ENCODE data around the gene OR12D2. TPM values are rescaled to one million over a fixed set of nuclear protein-coding genes. Genes with fewer than 3 reads are reported as not detected.
A peak's percentile ranks its signal among the peaks of the same experiment; 100 is the strongest.
"Not testable (repeated sequence)": the region's sequence is repeated elsewhere in the genome, so short reads cannot be mapped to it uniquely, and the experiment has no call there.

Gene OR12D2, protein sequence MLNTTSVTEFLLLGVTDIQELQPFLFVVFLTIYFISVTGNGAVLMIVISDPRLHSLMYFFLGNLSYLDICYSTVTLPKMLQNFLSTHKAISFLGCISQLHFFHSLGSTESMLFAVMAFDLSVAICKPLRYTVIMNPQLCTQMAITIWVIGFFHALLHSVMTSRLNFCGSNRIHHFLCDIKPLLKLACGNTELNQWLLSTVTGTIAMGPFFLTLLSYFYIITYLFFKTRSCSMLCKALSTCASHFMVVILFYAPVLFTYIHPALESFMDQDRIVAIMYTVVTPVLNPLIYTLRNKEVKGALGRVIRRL
- total RNA-seq (2014; rRNA removed; shearing (Covaris generic)), result not detected in 2 replicates

DNA sequence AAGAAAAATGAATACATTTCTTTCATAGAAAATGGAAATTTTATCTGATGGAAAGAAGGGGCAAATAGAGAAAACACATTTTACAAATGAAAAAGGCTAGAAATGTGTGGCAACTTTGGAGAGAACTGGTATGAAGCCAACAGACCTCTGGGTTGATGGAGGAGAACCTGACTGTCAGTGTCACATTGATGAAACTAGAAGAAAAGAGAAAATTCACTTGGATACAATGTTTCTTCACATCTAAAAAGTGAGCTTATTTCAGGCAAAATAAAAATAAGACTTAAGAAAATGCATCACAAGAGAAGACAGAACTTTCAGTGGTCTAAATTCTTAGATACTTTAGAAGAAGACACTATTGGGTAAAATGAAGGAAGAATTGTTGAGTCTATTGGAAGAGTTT is at the start of gene OR12D2:
Gene OR12D2, plus strand, starts transcription at position 301 of the 400 bp plus-strand sequence. CDS start 1,069 bp downstream, outside the sequence.
- no peak for DNase-seq
- no peak within 1 kb of the TSS for H3K4me3 ChIP-seq (ENCODE audit: insufficient read depth, low read depth, low read length)
- H3K27me3 ChIP-seq (ENCODE audit: control insufficient read depth, insufficient read depth, low read length), result no peaks in the 10 kb centered on the region
- H3K36me3 ChIP-seq (replicated peaks; ENCODE audit: control insufficient read depth, insufficient read depth, low read length), result no peaks in the 10 kb centered on the region

DNA sequence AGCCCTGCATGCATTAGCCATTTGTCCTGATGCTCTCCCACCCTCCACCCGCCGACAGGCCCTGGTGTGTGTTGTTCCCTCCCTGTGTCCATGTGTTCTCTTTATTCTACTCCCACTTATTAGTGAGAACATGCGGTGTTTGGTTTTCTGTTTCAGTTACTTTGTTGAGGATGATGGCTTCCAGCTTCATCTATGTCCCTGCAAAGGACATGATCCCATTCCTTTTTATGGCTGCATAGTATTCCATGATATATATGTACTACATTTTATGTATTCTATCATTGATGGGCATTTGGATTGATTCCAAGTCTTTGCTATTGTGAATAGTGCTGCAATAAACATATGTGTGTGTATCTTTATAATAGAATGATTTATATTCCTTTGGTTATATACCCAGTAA is 46.1 kb upstream of the OR12D2 start:
- not testable (repeated sequence) for DNase-seq; H3K27me3 ChIP-seq (ENCODE audit: control insufficient read depth, insufficient read depth, low read length); H3K36me3 ChIP-seq (replicated peaks; ENCODE audit: control insufficient read depth, insufficient read depth, low read length); H3K4me3 ChIP-seq (ENCODE audit: insufficient read depth, low read depth, low read length)

DNA sequence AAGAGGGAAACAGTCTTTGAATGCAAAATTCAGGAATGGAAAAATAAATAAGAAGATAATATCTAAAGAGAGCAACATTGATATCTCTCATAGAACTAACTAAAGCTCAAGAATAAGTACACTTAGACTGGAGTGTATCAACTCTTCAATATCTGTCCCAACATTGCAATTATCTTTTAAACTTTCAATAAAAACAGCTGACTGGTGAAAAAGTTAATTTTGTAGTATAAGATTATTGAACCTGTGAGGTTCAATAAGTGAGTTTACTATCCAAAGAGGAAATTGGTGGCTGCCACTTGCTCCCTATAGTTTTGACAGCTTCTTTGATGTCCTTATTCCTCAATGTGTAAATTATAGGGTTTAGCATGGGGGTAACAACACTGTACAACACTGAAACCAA is 40.5 kb upstream of the OR12D2 start:
- no peaks in the 10 kb centered on the region for H3K36me3 ChIP-seq (replicated peaks; ENCODE audit: control insufficient read depth, insufficient read depth, low read length)
- no peak for DNase-seq
- H3K27me3 ChIP-seq (ENCODE audit: control insufficient read depth, insufficient read depth, low read length), result no peaks in the 10 kb centered on the region
- no peak overlapping the region for H3K4me3 ChIP-seq (ENCODE audit: insufficient read depth, low read depth, low read length)

DNA sequence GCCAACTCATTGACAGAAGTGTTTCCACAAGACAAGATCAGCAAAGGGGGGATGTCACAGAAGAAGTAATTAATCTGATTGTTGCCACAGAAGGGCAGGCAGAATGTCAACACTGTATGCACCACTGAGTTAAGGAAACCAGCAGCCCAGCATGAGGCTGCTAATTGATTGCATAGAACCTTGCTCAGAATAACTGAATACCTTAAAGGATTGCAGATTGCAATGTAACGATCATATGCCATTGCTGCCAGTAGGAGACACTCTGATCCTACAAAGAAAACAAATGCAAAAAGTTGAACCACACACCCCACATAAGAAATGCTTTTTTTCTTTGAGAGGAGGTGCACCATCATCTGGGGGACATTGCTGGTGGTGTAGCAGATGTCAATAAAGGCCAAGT is 39.8 kb upstream of the OR12D2 start:
- H3K4me3 ChIP-seq (ENCODE audit: insufficient read depth, low read depth, low read length), result no peak overlapping the region
- no peaks in the 10 kb centered on the region for H3K36me3 ChIP-seq (replicated peaks; ENCODE audit: control insufficient read depth, insufficient read depth, low read length)
- DNase-seq, result no peak
- H3K27me3 ChIP-seq (ENCODE audit: control insufficient read depth, insufficient read depth, low read length), result no peaks in the 10 kb centered on the region

DNA sequence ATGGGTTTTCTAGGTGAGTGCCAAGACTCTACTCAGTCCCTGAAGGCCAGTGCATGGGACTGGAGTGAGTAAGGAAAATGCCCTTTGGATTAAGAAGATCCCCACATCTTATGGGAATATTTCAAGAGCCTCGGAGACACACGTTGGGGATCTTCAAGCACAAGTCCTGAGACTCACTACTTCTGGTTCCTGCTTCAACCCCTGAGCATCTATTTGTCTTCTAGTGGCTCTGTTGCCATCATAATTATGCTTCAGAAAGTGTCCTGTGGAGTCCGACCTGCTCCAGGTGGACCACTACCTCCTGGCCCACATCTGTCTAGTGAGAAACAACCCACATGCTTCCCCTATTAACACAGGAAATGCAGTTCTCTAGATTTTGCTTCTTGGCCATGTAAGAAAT is 26.7 kb upstream of the OR12D2 start, which contains the start of gene OR5V1:
Gene OR5V1, minus strand, starts transcription at position 101 of the 400 bp plus-strand sequence. CDS start 12,670 bp downstream, outside the sequence.
- Histone ChIP-seq H3K27me3 (ENCODE audit: control insufficient read depth, insufficient read depth, low read length) (no peaks in the 10 kb centered on the region), H3K4me3 (ENCODE audit: insufficient read depth, low read depth, low read length) (no peak within 1 kb of the TSS), H3K36me3 (replicated peaks; ENCODE audit: control insufficient read depth, insufficient read depth, low read length) (no peaks in the 10 kb centered on the region)
- DNase-seq, result no peak

DNA sequence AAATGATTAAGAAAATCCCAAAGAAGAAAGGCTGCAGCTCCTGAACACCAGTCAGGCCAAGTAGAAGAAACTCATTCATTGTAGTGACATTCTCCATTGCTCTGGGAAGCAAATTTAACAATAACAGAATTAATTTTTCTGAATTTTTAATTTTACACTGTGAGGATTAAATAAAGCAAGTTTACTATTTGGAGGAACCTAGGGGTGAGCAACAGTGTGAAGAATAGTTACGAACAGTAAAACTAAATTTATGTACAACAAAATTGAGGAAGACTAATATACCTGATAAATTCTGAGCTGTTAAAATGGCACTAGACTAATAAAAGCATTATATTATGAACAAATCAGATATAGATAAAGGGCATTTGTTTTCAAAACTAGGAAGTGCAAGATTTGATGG is 20.2 kb upstream of the OR12D2 start, which contains the start of gene OR12D3:
Gene OR12D3, minus strand, starts transcription at position 101 of the 400 bp plus-strand sequence. Its CDS starts 4 bp downstream, at position 97.
- no peaks in the 10 kb centered on the region for H3K27me3 ChIP-seq (ENCODE audit: control insufficient read depth, insufficient read depth, low read length)
- DNase-seq, result no peak
- H3K36me3 ChIP-seq (replicated peaks; ENCODE audit: control insufficient read depth, insufficient read depth, low read length), result no peaks in the 10 kb centered on the region
- no peak within 1 kb of the TSS for H3K4me3 ChIP-seq (ENCODE audit: insufficient read depth, low read depth, low read length)

DNA sequence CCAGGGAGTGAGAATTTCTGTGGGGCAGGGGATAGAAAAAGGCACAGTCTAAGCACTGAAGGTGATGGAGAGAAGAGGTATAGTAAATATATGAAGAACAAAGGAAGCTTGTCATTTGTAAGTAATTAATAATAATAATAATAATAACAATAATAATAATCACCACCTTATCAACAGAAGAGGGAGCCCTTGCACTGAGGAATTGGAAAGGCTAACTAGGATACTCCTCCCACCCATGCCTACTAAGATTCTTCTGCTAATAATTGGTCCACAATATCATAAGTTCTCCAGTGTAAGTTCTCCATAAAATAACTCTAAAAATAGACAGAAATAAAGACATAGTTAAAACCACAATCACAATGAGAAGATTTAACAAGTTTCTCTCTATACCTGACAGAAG is 19.4 kb upstream of the OR12D2 start:
- peak; percentile 37 for DNase-seq
- Histone ChIP-seq H3K36me3 (replicated peaks; ENCODE audit: control insufficient read depth, insufficient read depth, low read length) (no peaks in the 10 kb centered on the region), H3K27me3 (ENCODE audit: control insufficient read depth, insufficient read depth, low read length) (no peaks in the 10 kb centered on the region), H3K4me3 (ENCODE audit: insufficient read depth, low read depth, low read length) (no peak overlapping the region)

DNA sequence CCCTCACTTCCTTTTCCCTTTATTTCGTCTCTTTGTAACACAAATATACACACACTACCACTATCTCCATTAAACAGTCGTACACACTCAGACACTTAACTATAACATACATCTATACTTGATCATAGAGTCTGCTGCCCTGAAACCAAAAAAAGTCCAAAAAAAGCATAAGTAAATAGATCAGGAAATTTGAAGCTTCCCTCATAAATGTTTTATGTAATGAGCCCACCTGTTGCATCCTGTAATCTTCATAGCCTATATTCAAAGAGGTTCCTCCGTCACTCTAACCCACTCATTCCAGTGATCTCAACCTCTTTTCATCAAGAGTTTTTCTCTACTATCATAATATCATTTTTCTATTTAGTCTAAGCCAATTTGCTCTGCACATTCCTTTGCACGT is 6.9 kb upstream of the OR12D2 start:
- Histone ChIP-seq H3K27me3 (ENCODE audit: control insufficient read depth, insufficient read depth, low read length) (no peaks in the 10 kb centered on the region), H3K36me3 (replicated peaks; ENCODE audit: control insufficient read depth, insufficient read depth, low read length) (no peaks in the 10 kb centered on the region), H3K4me3 (ENCODE audit: insufficient read depth, low read depth, low read length) (no peak overlapping the region)
- DNase-seq, result no peak

DNA sequence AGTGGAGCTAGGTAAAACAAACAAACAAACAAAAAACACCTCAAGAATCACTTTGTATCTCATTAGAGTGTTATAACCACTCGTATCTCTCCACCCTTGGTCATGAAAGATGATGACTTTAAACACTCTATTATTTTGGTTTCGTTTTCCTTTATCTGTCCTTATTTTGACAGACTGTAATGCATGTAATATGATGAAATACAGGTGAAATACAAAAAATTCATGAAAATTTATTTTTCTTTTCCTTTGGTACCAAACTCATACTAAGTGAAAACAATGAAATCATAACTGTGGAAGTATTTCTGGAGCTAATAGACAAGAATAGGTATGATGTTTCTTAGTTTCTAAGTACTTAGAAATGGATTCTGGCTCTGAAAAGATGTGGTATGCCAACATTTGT is 4.1 kb downstream of the OR12D2 start:
- H3K36me3 ChIP-seq (replicated peaks; ENCODE audit: control insufficient read depth, insufficient read depth, low read length), result no peaks in the 10 kb centered on the region
- DNase-seq, result no peak
- H3K27me3 ChIP-seq (ENCODE audit: control insufficient read depth, insufficient read depth, low read length), result no peaks in the 10 kb centered on the region
- no peak overlapping the region for H3K4me3 ChIP-seq (ENCODE audit: insufficient read depth, low read depth, low read length)

DNA sequence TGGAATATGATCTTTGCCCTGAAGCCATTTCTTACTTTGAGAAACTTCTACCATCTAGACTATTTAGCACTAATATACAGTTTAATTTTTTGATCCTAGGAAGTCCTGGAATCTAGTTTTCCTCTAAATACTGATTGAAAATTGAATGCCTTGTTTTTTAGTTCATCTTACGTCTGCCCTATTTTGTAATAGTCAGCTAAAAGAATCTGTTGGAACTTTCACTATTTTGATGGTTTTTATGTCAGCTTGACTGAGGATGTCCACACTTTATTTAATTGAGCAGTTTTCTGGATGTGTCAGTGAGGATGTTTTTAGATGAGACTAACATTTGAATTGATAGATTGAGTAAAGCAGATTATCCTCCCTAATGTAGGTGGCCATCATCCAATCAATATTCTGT is 8.4 kb downstream of the OR12D2 start:
- no peaks in the 10 kb centered on the region for H3K27me3 ChIP-seq (ENCODE audit: control insufficient read depth, insufficient read depth, low read length)
- no peaks in the 10 kb centered on the region for H3K36me3 ChIP-seq (replicated peaks; ENCODE audit: control insufficient read depth, insufficient read depth, low read length)
- no peak overlapping the region for H3K4me3 ChIP-seq (ENCODE audit: insufficient read depth, low read depth, low read length)
- DNase-seq, result no peak

DNA sequence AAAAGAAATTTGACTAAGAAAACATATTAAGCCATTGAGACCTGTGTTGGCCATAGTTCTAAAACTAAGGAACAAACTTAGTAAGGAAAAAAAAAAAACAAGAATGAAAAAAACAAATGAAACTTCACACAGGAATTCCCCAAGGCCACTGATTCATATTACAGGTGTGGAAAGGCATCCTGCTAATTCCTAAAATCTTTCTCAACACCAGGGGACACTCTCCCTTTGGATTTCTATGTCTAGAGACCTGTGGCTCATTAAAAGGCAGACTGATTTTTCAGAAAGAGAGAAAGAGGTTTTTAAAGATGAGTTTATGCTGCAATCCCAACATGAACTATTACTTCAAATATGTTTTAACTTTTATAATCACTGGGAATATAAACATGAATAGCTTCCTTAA is 19.2 kb downstream of the OR12D2 start, which contains the start of gene OR12D1:
Gene OR12D1, plus strand, starts transcription at position 341 of the 400 bp plus-strand sequence.
- H3K4me3 ChIP-seq (ENCODE audit: insufficient read depth, low read depth, low read length), result no peak within 1 kb of the TSS
- DNase-seq, result no peak
- no peaks in the 10 kb centered on the region for H3K36me3 ChIP-seq (replicated peaks; ENCODE audit: control insufficient read depth, insufficient read depth, low read length)
- H3K27me3 ChIP-seq (ENCODE audit: control insufficient read depth, insufficient read depth, low read length), result no peaks in the 10 kb centered on the region

DNA sequence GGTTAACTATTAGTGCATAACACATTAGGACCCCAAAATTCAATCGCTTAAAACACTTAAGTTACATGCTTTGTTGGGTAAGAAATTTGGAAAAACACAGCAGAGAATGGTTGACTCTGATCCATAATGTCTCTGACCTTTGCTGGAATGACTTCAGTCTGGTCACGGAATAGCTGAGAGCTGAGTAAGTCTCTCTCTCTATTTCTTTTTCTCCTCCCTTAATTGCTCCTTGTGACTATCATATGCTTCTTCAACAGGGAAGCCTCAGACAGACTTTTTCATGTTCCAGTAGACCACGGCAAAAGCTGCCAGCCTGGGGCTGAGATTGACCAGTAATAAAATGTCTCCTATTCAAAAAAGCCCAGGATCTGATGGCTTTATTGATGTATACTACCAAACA is 24.1 kb downstream of the OR12D2 start:
- no peaks in the 10 kb centered on the region for H3K27me3 ChIP-seq (ENCODE audit: control insufficient read depth, insufficient read depth, low read length)
- H3K4me3 ChIP-seq (ENCODE audit: insufficient read depth, low read depth, low read length), result no peak overlapping the region
- no peaks in the 10 kb centered on the region for H3K36me3 ChIP-seq (replicated peaks; ENCODE audit: control insufficient read depth, insufficient read depth, low read length)
- no peak for DNase-seq

DNA sequence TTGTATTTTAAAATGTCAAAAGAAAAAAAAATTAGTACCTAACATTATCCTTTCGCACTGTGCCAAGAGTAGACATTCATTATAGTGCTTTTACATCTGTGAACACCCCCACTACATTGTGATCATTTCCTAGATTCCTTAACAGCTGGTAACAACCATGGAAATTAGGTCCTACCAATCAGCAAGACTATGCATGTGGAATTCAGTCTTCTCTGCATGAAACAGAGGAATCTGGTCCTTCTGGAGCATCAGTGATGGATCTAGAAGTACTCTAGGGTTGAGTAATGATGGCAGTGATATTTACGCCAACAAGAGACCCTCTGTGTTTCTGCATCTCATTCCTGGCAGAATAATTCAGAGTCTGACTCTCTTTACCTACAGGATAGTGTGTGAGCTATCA is 28.7 kb downstream of the OR12D2 start:
- Histone ChIP-seq H3K36me3 (replicated peaks; ENCODE audit: control insufficient read depth, insufficient read depth, low read length) (no peaks in the 10 kb centered on the region), H3K27me3 (ENCODE audit: control insufficient read depth, insufficient read depth, low read length) (no peaks in the 10 kb centered on the region), H3K4me3 (ENCODE audit: insufficient read depth, low read depth, low read length) (no peak overlapping the region)
- no peak for DNase-seq

DNA sequence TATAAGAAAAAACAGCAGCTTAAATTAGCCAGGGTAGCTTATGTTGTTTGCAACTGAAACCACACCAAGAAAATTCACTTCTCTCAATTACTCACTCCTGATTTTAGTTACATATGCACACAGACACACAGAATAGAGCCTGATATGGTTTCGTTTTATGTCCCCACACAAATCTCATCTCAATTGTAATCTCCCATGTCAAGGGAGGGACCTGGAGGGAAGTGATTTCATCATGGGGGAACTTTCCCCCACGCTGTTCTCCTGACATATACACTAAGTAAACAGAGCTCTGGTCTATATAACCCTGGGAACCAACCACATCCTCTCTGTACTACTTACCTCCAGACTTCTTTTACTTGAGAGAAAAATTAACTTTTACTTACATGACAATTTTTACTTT is 29.1 kb downstream of the OR12D2 start:
- Histone ChIP-seq H3K4me3 (ENCODE audit: insufficient read depth, low read depth, low read length) (no peak overlapping the region), H3K36me3 (replicated peaks; ENCODE audit: control insufficient read depth, insufficient read depth, low read length) (no peaks in the 10 kb centered on the region), H3K27me3 (ENCODE audit: control insufficient read depth, insufficient read depth, low read length) (no peaks in the 10 kb centered on the region)
- no peak for DNase-seq

DNA sequence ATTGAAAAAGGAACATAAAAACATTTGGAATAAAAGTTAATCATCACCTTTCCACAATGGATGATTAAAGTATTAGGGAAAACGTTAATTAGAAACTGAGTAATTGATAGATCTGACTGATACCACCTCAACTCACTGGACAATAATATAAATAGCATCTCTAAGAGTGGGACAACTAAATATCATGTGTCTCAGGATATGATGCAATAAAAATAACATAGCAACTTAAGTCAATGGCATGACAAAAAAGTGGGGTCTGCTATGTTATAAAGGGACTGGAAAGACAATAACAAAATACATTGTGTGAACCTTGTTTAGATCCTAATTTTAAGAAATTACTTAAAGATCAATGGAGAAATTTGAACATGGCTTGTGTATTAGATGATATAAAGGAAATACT is 29.6 kb downstream of the OR12D2 start:
- H3K4me3 ChIP-seq (ENCODE audit: insufficient read depth, low read depth, low read length), result no peak overlapping the region
- H3K36me3 ChIP-seq (replicated peaks; ENCODE audit: control insufficient read depth, insufficient read depth, low read length), result no peaks in the 10 kb centered on the region
- DNase-seq, result no peak
- H3K27me3 ChIP-seq (ENCODE audit: control insufficient read depth, insufficient read depth, low read length), result no peaks in the 10 kb centered on the region

Measured in H7 (cell line).